ENCODE measurements around the gene B4GAT1. TPM values are rescaled to one million over a fixed set of nuclear protein-coding genes. Genes with fewer than 3 reads are reported as not detected.

Gene B4GAT1
- total and polyA plus RNA-seq, 2 of the 13 experiments (the other 11 are each of a cell fraction or from before 2014, with no cell fraction given): 40.4 to 109 TPM

DNA sequence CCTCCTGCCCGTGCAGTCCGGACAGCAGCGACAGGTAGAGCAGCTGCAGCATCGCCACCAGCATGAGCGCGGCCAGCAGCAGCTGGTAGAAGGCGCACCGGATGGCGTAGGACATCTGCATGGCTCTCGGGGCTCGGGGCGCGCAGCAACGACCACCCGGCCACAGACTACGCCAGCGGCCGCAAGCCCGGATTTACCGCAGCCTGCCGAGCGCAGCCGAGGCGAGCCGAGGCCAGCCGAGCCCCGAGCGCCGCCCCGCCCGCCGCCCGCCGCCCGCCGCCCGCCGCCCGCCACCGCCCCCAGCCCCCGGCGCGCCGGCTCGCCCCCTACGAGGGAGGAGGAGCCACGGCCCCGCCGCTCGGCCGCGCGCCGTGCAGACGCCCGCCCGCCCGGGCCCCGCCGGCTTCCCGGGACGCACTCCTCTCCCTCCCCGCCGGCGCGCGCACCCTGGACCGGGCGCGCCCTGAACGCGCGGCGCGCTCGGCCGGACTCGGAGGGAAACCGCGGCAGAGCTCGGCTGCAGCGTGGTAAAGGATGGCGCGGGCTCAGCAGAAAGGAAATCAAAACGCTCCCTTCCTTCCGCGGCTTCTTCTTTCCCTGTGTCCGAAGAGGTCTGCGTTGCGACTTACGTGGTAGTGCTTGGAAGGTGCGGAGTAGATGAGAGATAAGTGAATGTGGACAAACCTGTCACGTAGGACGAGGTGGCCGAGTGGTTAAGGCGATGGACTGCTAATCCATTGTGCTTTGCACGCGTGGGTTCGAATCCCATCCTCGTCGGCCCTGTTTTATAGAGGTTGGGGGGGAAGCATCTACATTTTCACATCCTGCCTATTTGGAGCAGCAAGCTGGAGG lies at the start of gene B4GAT1 (continued):
- TF ChIP-seq, protein P1, sequence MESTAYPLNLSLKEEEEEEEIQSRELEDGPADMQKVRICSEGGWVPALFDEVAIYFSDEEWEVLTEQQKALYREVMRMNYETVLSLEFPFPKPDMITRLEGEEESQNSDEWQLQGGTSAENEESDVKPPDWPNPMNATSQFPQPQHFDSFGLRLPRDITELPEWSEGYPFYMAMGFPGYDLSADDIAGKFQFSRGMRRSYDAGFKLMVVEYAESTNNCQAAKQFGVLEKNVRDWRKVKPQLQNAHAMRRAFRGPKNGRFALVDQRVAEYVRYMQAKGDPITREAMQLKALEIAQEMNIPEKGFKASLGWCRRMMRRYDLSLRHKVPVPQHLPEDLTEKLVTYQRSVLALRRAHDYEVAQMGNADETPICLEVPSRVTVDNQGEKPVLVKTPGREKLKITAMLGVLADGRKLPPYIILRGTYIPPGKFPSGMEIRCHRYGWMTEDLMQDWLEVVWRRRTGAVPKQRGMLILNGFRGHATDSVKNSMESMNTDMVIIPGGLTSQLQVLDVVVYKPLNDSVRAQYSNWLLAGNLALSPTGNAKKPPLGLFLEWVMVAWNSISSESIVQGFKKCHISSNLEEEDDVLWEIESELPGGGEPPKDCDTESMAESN (CRISPR knock-in tag; conservative IDR thresholded peaks at IDR 0.05): peak; percentile 74; the same call in 1 of the 2 replicates
- 0 out of 2 replicates have a peak, but pooled peaks have one; percentile 23 for TF ChIP-seq TBX3 (IDR thresholded peaks at IDR 0.05; ENCODE audit: borderline replicate concordance)
- TF ChIP-seq, protein P2, sequence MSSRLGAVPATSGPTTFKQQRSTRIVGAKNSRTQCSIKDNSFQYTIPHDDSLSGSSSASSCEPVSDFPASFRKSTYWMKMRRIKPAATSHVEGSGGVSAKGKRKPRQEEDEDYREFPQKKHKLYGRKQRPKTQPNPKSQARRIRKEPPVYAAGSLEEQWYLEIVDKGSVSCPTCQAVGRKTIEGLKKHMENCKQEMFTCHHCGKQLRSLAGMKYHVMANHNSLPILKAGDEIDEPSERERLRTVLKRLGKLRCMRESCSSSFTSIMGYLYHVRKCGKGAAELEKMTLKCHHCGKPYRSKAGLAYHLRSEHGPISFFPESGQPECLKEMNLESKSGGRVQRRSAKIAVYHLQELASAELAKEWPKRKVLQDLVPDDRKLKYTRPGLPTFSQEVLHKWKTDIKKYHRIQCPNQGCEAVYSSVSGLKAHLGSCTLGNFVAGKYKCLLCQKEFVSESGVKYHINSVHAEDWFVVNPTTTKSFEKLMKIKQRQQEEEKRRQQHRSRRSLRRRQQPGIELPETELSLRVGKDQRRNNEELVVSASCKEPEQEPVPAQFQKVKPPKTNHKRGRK (CRISPR knock-in tag; IDR thresholded peaks at IDR 0.05): no peak
- no peak for TF ChIP-seq FOSL1 (CRISPR knock-in tag; IDR thresholded peaks at IDR 0.05; ENCODE audit: borderline replicate concordance)
- TF ChIP-seq ZNF451 (CRISPR knock-in tag; IDR thresholded peaks at IDR 0.05): peak; percentile 48; the same call in 1 of the 2 replicates
- TF ChIP-seq, protein P3, sequence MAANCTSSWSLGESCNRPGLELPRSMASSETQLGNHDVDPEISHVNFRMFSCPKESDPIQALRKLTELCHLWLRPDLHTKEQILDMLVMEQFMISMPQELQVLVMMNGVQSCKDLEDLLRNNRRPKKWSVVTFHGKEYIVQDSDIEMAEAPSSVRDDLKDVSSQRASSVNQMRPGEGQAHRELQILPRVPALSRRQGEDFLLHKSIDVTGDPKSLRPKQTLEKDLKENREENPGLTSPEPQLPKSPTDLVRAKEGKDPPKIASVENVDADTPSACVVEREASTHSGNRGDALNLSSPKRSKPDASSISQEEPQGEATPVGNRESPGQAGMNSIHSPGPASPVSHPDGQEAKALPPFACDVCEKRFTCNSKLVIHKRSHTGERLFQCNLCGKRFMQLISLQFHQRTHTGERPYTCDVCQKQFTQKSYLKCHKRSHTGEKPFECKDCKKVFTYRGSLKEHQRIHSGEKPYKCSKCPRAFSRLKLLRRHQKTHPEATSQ (CRISPR knock-in tag; IDR thresholded peaks at IDR 0.05; ENCODE audit: borderline replicate concordance): no peak
- no peak; the same call in 1 of the 2 replicates for TF ChIP-seq ZNF772 (CRISPR knock-in tag; IDR thresholded peaks at IDR 0.05)
- TF ChIP-seq FLYWCH1 (CRISPR knock-in tag; IDR thresholded peaks at IDR 0.05): no peak
- TF ChIP-seq ZNF598 (CRISPR knock-in tag; IDR thresholded peaks at IDR 0.05; ENCODE audit: borderline replicate concordance): no peak
- TF ChIP-seq, protein P4, sequence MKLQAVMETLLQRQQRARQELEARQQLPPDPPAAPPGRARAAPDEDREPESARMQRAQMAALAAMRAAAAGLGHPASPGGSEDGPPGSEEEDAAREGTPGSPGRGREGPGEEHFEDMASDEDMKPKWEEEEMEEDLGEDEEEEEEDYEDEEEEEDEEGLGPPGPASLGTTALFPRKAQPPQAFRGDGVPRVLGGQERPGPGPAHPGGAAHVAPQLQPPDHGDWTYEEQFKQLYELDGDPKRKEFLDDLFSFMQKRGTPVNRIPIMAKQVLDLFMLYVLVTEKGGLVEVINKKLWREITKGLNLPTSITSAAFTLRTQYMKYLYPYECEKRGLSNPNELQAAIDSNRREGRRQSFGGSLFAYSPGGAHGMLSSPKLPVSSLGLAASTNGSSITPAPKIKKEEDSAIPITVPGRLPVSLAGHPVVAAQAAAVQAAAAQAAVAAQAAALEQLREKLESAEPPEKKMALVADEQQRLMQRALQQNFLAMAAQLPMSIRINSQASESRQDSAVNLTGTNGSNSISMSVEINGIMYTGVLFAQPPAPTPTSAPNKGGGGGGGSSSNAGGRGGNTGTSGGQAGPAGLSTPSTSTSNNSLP (IDR thresholded peaks at IDR 0.05; ENCODE audit: low read depth, low read length): peak; percentile 66; the same call in 1 of the 2 replicates
- TF ChIP-seq JDP2 (CRISPR knock-in tag; IDR thresholded peaks at IDR 0.05; ENCODE audit: borderline replicate concordance): no peak
- no peak for TF ChIP-seq MXD4 (CRISPR knock-in tag; IDR thresholded peaks at IDR 0.05)
- no peak for TF ChIP-seq SMAD9 (CRISPR knock-in tag; IDR thresholded peaks at IDR 0.05)
- TF ChIP-seq ZNF317 (CRISPR knock-in tag; IDR thresholded peaks at IDR 0.05): 0 out of 2 replicates have a peak, but pooled peaks have one; percentile 26
- TF ChIP-seq, protein P5, sequence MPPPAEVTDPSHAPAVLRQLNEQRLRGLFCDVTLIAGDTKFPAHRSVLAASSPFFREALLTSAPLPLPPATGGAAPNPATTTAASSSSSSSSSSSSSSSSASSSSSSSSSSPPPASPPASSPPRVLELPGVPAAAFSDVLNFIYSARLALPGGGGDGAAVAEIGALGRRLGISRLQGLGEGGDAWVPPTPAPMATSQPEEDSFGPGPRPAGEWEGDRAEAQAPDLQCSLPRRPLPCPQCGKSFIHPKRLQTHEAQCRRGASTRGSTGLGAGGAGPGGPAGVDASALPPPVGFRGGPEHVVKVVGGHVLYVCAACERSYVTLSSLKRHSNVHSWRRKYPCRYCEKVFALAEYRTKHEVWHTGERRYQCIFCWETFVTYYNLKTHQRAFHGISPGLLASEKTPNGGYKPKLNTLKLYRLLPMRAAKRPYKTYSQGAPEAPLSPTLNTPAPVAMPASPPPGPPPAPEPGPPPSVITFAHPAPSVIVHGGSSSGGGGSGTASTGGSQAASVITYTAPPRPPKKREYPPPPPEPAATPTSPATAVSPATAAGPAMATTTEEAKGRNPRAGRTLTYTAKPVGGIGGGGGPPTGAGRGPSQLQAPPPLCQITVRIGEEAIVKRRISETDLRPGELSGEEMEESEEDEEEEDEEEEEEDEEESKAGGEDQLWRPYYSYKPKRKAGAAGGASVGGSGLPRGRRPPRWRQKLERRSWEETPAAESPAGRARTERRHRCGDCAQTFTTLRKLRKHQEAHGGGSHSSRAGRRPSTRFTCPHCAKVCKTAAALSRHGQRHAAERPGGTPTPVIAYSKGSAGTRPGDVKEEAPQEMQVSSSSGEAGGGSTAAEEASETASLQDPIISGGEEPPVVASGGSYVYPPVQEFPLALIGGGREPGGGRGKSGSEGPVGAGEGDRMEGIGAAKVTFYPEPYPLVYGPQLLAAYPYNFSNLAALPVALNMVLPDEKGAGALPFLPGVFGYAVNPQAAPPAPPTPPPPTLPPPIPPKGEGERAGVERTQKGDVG (CRISPR knock-in tag; IDR thresholded peaks at IDR 0.05; ENCODE audit: borderline replicate concordance): no peak
- TF ChIP-seq, protein P6, sequence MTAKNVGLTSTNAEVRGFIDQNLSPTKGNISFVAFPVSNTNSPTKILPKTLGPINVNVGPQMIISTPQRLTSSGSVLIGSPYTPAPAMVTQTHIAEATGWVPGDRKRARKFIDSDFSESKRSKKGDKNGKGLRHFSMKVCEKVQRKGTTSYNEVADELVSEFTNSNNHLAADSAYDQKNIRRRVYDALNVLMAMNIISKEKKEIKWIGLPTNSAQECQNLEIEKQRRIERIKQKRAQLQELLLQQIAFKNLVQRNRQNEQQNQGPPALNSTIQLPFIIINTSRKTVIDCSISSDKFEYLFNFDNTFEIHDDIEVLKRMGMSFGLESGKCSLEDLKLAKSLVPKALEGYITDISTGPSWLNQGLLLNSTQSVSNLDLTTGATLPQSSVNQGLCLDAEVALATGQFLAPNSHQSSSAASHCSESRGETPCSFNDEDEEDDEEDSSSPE (CRISPR knock-in tag; IDR thresholded peaks at IDR 0.05): peak; percentile 44; the same call in 1 of the 2 replicates
